Mesenchymal stem cell (in vitro differentiated cells and primary cell): ENCODE measurements around the gene SLC6A1.
"Not testable (repeated sequence)": the region's sequence is repeated elsewhere in the genome, so short reads cannot be mapped to it uniquely, and the experiment has no call there.

ENCODE experiments used
- DNase-seq: peaks from one replicate; pipeline ENCODE4 v3.0.0-alpha.2; 2013
- H2AFZ ChIP-seq: one replicate; pipeline ENCODE4 v1.6.1; 2013; ENCODE audit warnings: low read depth, mild to moderate bottlenecking, control low read depth, inconsistent platforms, low read length, moderate library complexity
- H2AK5ac ChIP-seq: 2 replicates; pipeline ENCODE4 v1.6.1; 2013; ENCODE audit warnings: low read length, moderate library complexity, mild to moderate bottlenecking, inconsistent platforms; ENCODE audit not compliant: severe bottlenecking
- H2BK120ac ChIP-seq: one replicate; pipeline ENCODE4 v1.6.1; 2013; ENCODE audit warnings: low read depth, mild to moderate bottlenecking, inconsistent platforms, low read length, moderate library complexity
- H2BK12ac ChIP-seq, 2 experiments: one replicate each; pipeline ENCODE4 v1.6.1; 2013; ENCODE audit warnings: inconsistent platforms in 2 of 2, low read length in 2 of 2, mild to moderate bottlenecking in 2 of 2, moderate library complexity in 2 of 2, control low read depth in 1 of 2
- H2BK15ac ChIP-seq: one replicate; pipeline ENCODE4 v1.6.1; 2013; ENCODE audit warnings: mild to moderate bottlenecking, low read depth, inconsistent platforms; ENCODE audit not compliant: poor library complexity, severe bottlenecking
- H2BK5ac ChIP-seq: 2 replicates; pipeline ENCODE4 v1.6.1; 2013; ENCODE audit warnings: low read depth, mild to moderate bottlenecking, low read length, control low read depth, inconsistent platforms; ENCODE audit not compliant: poor library complexity, severe bottlenecking
- H3K14ac ChIP-seq, 2 experiments: one replicate each; pipeline ENCODE4 v1.6.1; 2013; ENCODE audit warnings: inconsistent platforms in 2 of 2, low read length in 2 of 2, control low read depth in 1 of 2, mild to moderate bottlenecking in 1 of 2, moderate library complexity in 1 of 2
- H3K18ac ChIP-seq, 2 experiments: one replicate each; pipeline ENCODE4 v1.6.1; 2013; ENCODE audit warnings: inconsistent platforms in 2 of 2, low read length in 2 of 2, control low read depth in 1 of 2, low read depth in 1 of 2, mild to moderate bottlenecking in 1 of 2
- H3K23ac ChIP-seq, 2 experiments: one replicate each; pipeline ENCODE4 v1.6.1; 2013; ENCODE audit warnings: inconsistent platforms in 2 of 2, low read length in 2 of 2, mild to moderate bottlenecking in 2 of 2, moderate library complexity in 2 of 2, control low read depth in 1 of 2
- H3K27ac ChIP-seq: 2 replicates; pipeline ENCODE4 v1.5.1; 2013; ENCODE audit warnings: mild to moderate bottlenecking, moderate library complexity, low read length, control low read depth, inconsistent platforms; ENCODE audit not compliant: poor library complexity, severe bottlenecking
- H3K27me3 ChIP-seq, 2 experiments: 2 replicates each; pipeline versions ENCODE4 v1.6.1 to v1.7.0; 2013; ENCODE audit warnings: low read length in 2 of 2, mild to moderate bottlenecking in 2 of 2, moderate library complexity in 2 of 2, control low read depth in 1 of 2, inconsistent platforms in 1 of 2; ENCODE audit not compliant: control insufficient read depth in 1 of 2, insufficient read depth in 1 of 2
- H3K36me3 ChIP-seq, 2 experiments: 2 replicates each; pipeline versions ENCODE4 v1.6.1 to v1.7.0; 2013; ENCODE audit warnings: low read length in 2 of 2, control low read depth in 1 of 2, inconsistent platforms in 1 of 2, low read depth in 1 of 2, mild to moderate bottlenecking in 1 of 2; ENCODE audit not compliant: insufficient read depth in 2 of 2, control insufficient read depth in 1 of 2
- H3K4ac ChIP-seq, 2 experiments: one replicate each; pipeline ENCODE4 v1.6.1; 2013; ENCODE audit warnings: inconsistent platforms in 2 of 2, low read length in 2 of 2, mild to moderate bottlenecking in 2 of 2, moderate library complexity in 2 of 2, control low read depth in 1 of 2, low read depth in 1 of 2
- H3K4me1 ChIP-seq: 2 replicates; pipeline ENCODE4 v1.6.1; 2013; ENCODE audit warnings: low read depth, low read length, control low read depth; ENCODE audit not compliant: control insufficient read depth, insufficient read depth
- H3K4me2 ChIP-seq: 2 replicates; pipeline ENCODE4 v1.6.1; 2013; ENCODE audit warnings: low read length, mild to moderate bottlenecking, inconsistent platforms; ENCODE audit not compliant: poor library complexity, severe bottlenecking
- H3K4me3 ChIP-seq, 2 experiments: 2 replicates each; pipeline versions ENCODE4 v1.5.1 to v1.7.0; 2013; ENCODE audit warnings: low read length in 2 of 2, mild to moderate bottlenecking in 2 of 2, control low read depth in 1 of 2, low read depth in 1 of 2; ENCODE audit not compliant: insufficient read depth in 1 of 2
- H3K79me1 ChIP-seq: replicated peaks from 2 replicates; pipeline ENCODE4 v1.6.1; 2013; ENCODE audit warnings: mild to moderate bottlenecking, control low read depth, low read length, inconsistent platforms; ENCODE audit not compliant: poor library complexity, severe bottlenecking
- H3K9ac ChIP-seq: 2 replicates; pipeline ENCODE4 v1.7.0; 2013; ENCODE audit warnings: mild to moderate bottlenecking, low read length, moderate library complexity
- H3K9me3 ChIP-seq: 2 replicates; pipeline ENCODE4 v1.7.0; 2013; ENCODE audit warnings: mild to moderate bottlenecking, low read length; ENCODE audit not compliant: control insufficient read depth
- H4K8ac ChIP-seq: one replicate; pipeline ENCODE4 v1.6.1; 2013; ENCODE audit warnings: inconsistent platforms, mild to moderate bottlenecking, low read length, moderate library complexity
- H4K91ac ChIP-seq: one replicate; pipeline ENCODE4 v1.6.1; 2013; ENCODE audit warnings: mild to moderate bottlenecking, low read length, inconsistent platforms
- WGBS: methylation state at CpG from one replicate; pipeline ENCODE4 v1.1.7; 2013; ENCODE audit warnings: mixed read lengths; 5-methylcytosine and 5-hydroxymethylcytosine counted together

Gene SLC6A1

GRCh38 chr3:11072631-11073030 lies 80.1 kb downstream of the SLC6A1 start:
- Histone ChIP-seq H2AK5ac (no peak overlapping the region), H3K36me3 (no peaks in the 10 kb centered on the region), H3K9ac (no peak overlapping the region), H3K14ac (no peak overlapping the region), H4K91ac (no peak overlapping the region), H3K4ac (no peak overlapping the region), H3K4me3 (no peak overlapping the region), H2BK120ac (no peak overlapping the region), H3K9me3 (peaks cover 10% of the 10 kb centered on the region), H2BK12ac (no peak overlapping the region), H2BK5ac (no peak overlapping the region), H3K27ac (no peak overlapping the region), H3K4me1 (no peaks in the 10 kb centered on the region), H2AFZ (no peak overlapping the region), H4K8ac (no peak overlapping the region), H3K18ac (no peak overlapping the region), H3K79me1 (no peaks in the 10 kb centered on the region), H3K23ac (no peak overlapping the region), H3K4me2 (no peak overlapping the region), H2BK15ac (no peak overlapping the region), H3K27me3 (peaks cover 0 to 13% of the 10 kb centered on the region in 2 experiments)
- no peak for DNase-seq
- 56% methylated on average over 4 of the region's 5 CpGs for whole genome bisulfite sequencing

- WGBS = 61% methylated on average over 2 of the region's 2 CpGs
Observed at GRCh38 chr3:11074011-11074410, 81.5 kb downstream of the SLC6A1 start.

GRCh38 chr3:11074451-11074850 lies 81.9 kb downstream of the SLC6A1 start:
- no peak overlapping the region for H3K9ac ChIP-seq
- no peak overlapping the region for H2BK15ac ChIP-seq
- H3K4ac ChIP-seq = no peak overlapping the region
- H2BK12ac ChIP-seq = no peak overlapping the region
- H3K18ac ChIP-seq = no peak overlapping the region
- H2BK120ac ChIP-seq = no peak overlapping the region
- no peak overlapping the region for H3K23ac ChIP-seq
- H3K4me3 ChIP-seq = no peak overlapping the region
- H3K14ac ChIP-seq = no peak overlapping the region
- peaks cover 0 to 13% of the 10 kb centered on the region in 2 experiments for H3K27me3 ChIP-seq
- H3K36me3 ChIP-seq = no peaks in the 10 kb centered on the region
- H3K4me1 ChIP-seq = no peaks in the 10 kb centered on the region
- no peak overlapping the region for H3K4me2 ChIP-seq
- H2AFZ ChIP-seq = no peak overlapping the region
- no peaks in the 10 kb centered on the region for H3K79me1 ChIP-seq
- H2AK5ac ChIP-seq = no peak overlapping the region
- H3K27ac ChIP-seq = no peak overlapping the region
- no peak for DNase-seq
- H4K91ac ChIP-seq = no peak overlapping the region
- H2BK5ac ChIP-seq = no peak overlapping the region
- H3K9me3 ChIP-seq = peaks cover 5% of the 10 kb centered on the region
- H4K8ac ChIP-seq = no peak overlapping the region
- 76% methylated on average over 3 of the region's 3 CpGs for WGBS

More at GRCh38 chr3:11074011-11074410, 81.5 kb downstream of the SLC6A1 start:
- no peak overlapping the region for H3K4ac ChIP-seq
- H4K91ac ChIP-seq = no peak overlapping the region
- H3K27ac ChIP-seq = no peak overlapping the region
- no peak overlapping the region for H3K9ac ChIP-seq
- peaks cover 0 to 13% of the 10 kb centered on the region in 2 experiments for H3K27me3 ChIP-seq
- H2AFZ ChIP-seq = no peak overlapping the region
- H2BK5ac ChIP-seq = no peak overlapping the region
- H3K36me3 ChIP-seq = no peaks in the 10 kb centered on the region
- H3K18ac ChIP-seq = no peak overlapping the region
- no peak overlapping the region for H3K23ac ChIP-seq
- no peak overlapping the region for H3K4me3 ChIP-seq
- H2BK15ac ChIP-seq = no peak overlapping the region
- no peak for DNase-seq
- H3K79me1 ChIP-seq = no peaks in the 10 kb centered on the region
- peaks cover 5% of the 10 kb centered on the region for H3K9me3 ChIP-seq
- H4K8ac ChIP-seq = no peak overlapping the region
- H3K4me1 ChIP-seq = no peaks in the 10 kb centered on the region
- H3K14ac ChIP-seq = no peak overlapping the region
- H2BK12ac ChIP-seq = no peak overlapping the region
- H2BK120ac ChIP-seq = no peak overlapping the region
- no peak overlapping the region for H2AK5ac ChIP-seq
- H3K4me2 ChIP-seq = no peak overlapping the region

- WGBS = 83% methylated on average over 2 of the region's 2 CpGs
Observed at GRCh38 chr3:11075122-11075521, 82.6 kb downstream of the SLC6A1 start.

More at GRCh38 chr3:11075122-11075521, 82.6 kb downstream of the SLC6A1 start:
- H3K27me3 ChIP-seq = peaks cover 0 to 13% of the 10 kb centered on the region in 2 experiments
- H2AFZ ChIP-seq, H2AK5ac ChIP-seq, H2BK12ac ChIP-seq, H3K4me2 ChIP-seq, H2BK5ac ChIP-seq, H3K9me3 ChIP-seq, H3K18ac ChIP-seq, H4K91ac ChIP-seq, H4K8ac ChIP-seq, H3K36me3 ChIP-seq, H2BK15ac ChIP-seq, H3K9ac ChIP-seq, H3K23ac ChIP-seq, H3K27ac ChIP-seq, H3K4me1 ChIP-seq, DNase-seq, H3K14ac ChIP-seq, H3K79me1 ChIP-seq, H2BK120ac ChIP-seq, H3K4ac ChIP-seq, H3K4me3 ChIP-seq: not testable (repeated sequence)
